ENCODE results near the gene MUC20.

DNA sequence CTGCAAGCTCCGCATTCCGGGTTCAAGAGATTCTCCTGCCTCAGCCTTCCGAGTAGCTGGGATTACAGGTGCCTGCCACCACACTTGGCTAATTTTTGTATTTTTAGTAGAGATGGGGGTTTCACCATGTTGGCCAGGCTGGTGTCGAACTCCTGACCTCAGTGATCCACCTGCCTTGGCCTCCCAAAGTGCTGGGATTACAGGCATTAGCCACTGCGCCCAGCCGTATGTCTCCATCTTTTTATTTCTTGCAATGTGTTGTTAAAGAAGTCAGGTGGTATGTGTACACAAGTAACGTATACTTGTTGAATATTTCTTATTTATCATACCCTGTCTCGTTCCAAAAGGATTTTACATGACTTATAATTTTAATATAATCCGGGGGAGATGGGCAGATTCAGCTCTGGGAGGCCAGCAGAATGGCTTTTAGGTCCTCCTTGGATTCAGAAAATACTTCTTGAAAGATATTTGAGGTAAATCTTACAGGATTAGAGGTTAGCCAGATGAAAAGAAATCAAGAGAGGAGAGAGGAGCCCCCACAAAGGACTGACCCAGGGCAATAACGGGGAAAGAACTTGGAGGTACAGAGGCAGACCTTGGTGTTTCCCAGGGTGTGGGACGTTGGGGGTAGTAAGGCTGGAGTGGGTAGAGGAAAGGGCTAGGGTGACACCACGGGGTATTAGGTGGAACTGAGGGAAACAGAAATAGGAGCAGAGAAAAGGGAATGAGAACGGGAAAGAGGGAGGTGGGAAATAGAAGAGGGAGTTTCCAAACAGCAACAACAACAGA is 27.2 kb upstream of the MUC20 start:
- TF ChIP-seq CTCF (conservative IDR thresholded peaks at IDR 0.05 in 1 of 2, IDR thresholded peaks at IDR 0.05 in 1 of 2; ENCODE audit: low read depth in 1 of 2, low read length in 2 of 2) = no peak
- no peak for TF ChIP-seq EZH2 (IDR thresholded peaks at IDR 0.05; ENCODE audit: low read length, missing control alignments)
